Amniotic epithelial cell (primary cell): Measurements from ENCODE around the gene MYO1D.
A peak's percentile ranks its signal among the peaks of the same experiment; 100 is the strongest.

Experiments
- DNase-seq: peaks from one replicate; pipeline ENCODE4 v3.0.0-alpha.2; 2010; ENCODE audit warnings: low read depth

Gene MYO1D

GRCh38 chr17:32488177-32488542, 388.8 kb downstream of the MYO1D start:
- no peak for DNase-seq

- no peak for DNase-seq
Observed at GRCh38 chr17:32487473-32488176, 389.3 kb downstream of the MYO1D start.

GRCh38 chr17:32486701-32487472, 390.0 kb downstream of the MYO1D start, which contains the start of gene CDK5R1:
CDK5R1 (plus strand) TSS chr17:32486993; CDS start chr17:32487621, 628 bp downstream.
- peak; percentile 33 for DNase-seq

- peak; percentile 50 for DNase-seq
Observed at GRCh38 chr17:32486111-32486700, 390.7 kb downstream of the MYO1D start.

GRCh38 chr17:32485261-32486110, 391.4 kb downstream of the MYO1D start:
- no peak for DNase-seq

GRCh38 chr17:32484628-32485027, 392.3 kb downstream of the MYO1D start:
- DNase-seq = no peak

- DNase-seq = no peak
Observed at GRCh38 chr17:32484041-32484461, 392.9 kb downstream of the MYO1D start.

GRCh38 chr17:32483451-32484019, 393.4 kb downstream of the MYO1D start:
- DNase-seq = peak; percentile 56

GRCh38 chr17:32482568-32483320, 394.2 kb downstream of the MYO1D start:
- no peak for DNase-seq

- no peak for DNase-seq
Observed at GRCh38 chr17:32481193-32481592, 395.7 kb downstream of the MYO1D start.

GRCh38 chr17:32479074-32479617, 397.8 kb downstream of the MYO1D start:
- no peak for DNase-seq

- no peak for DNase-seq
Observed at GRCh38 chr17:32477220-32477619, 399.7 kb downstream of the MYO1D start.

GRCh38 chr17:32475258-32475657, 401.7 kb downstream of the MYO1D start:
- DNase-seq = no peak

- no peak for DNase-seq
Observed at GRCh38 chr17:32471652-32472051, 405.3 kb downstream of the MYO1D start.

GRCh38 chr17:32470405-32471167, 406.3 kb downstream of the MYO1D start:
- no peak for DNase-seq

GRCh38 chr17:32467949-32468348, 409.0 kb downstream of the MYO1D start:
- DNase-seq = no peak

- no peak for DNase-seq
Observed at GRCh38 chr17:32464374-32464773, 412.6 kb downstream of the MYO1D start.

- no peak for DNase-seq
Observed at GRCh38 chr17:32463304-32463703, 413.6 kb downstream of the MYO1D start.

GRCh38 chr17:32461853-32462617, 414.9 kb downstream of the MYO1D start:
- peak; percentile 71 for DNase-seq
